Measurements from ENCODE around the gene CAMK1G.

The CAMK1G gene

DNA sequence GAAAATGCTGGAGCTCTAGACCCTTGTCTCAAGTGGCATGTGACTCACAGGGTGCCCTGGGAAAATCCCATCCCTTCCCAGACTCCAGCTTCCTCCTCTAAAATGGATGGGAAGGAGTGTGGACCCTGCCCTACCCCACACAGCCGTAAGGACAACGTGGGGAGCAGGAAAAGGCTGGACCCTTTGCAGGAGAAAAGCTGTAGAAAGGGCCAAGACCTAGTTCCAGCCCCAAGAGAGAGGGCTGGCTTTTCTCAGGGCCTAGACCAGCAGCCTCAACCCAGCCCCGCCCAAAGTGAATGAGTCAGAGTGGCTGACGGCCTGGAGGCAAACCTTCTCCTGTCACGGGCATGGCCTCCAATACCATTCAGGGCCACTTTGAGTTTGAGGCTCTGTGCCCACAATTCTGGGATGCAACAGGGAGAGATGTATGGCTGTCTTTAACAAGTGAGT is 67.6 kb downstream of the CAMK1G start:
- TF ChIP-seq, protein P1, sequence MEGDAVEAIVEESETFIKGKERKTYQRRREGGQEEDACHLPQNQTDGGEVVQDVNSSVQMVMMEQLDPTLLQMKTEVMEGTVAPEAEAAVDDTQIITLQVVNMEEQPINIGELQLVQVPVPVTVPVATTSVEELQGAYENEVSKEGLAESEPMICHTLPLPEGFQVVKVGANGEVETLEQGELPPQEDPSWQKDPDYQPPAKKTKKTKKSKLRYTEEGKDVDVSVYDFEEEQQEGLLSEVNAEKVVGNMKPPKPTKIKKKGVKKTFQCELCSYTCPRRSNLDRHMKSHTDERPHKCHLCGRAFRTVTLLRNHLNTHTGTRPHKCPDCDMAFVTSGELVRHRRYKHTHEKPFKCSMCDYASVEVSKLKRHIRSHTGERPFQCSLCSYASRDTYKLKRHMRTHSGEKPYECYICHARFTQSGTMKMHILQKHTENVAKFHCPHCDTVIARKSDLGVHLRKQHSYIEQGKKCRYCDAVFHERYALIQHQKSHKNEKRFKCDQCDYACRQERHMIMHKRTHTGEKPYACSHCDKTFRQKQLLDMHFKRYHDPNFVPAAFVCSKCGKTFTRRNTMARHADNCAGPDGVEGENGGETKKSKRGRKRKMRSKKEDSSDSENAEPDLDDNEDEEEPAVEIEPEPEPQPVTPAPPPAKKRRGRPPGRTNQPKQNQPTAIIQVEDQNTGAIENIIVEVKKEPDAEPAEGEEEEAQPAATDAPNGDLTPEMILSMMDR (IDR thresholded peaks at IDR 0.05; ENCODE audit: low read depth, low read length, missing control alignments): no peak
- H3K4me3 ChIP-seq (ENCODE audit: low read depth, low read length): no peak overlapping the region
- DNase-seq (ENCODE audit: low read depth): no peak

DNA sequence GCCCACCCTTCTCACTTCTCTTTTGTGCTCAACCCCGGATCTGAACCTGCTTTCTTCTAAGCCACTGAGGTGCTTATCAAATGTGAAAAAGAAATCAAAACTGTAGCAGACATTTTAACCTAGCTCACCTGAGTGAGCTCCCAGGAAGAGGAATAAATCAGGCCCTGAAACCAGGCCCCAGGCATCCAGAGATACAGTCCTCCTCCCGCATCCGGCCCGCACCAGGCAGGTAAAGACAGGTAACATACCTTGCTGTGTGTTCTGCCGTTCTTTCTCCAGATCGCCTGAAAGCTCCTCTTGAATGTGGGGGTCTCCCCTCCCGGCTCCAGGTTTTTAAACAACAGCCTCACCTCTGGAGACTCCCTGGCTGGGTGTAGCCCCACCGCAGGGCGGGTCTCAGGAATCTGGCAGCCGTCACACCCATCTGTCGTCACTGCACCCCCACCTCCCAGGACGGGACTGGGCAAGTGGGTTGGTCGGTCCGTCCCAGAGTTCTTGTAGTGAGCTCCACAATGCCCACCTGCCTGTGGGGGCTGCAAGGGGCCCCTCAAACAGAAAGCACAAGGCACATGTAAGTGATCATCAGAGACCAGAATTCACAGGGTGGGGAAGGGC is 68.7 kb downstream of the CAMK1G start, which contains the start of gene LAMB3:
Gene LAMB3, minus strand, starts transcription at position 305 of the 615 bp plus-strand sequence. CDS start 1,481 bp downstream, outside the sequence.
- DNase-seq (ENCODE audit: low read depth): no peak
- no peak within 1 kb of the TSS for H3K4me3 ChIP-seq (ENCODE audit: low read depth, low read length)

DNA sequence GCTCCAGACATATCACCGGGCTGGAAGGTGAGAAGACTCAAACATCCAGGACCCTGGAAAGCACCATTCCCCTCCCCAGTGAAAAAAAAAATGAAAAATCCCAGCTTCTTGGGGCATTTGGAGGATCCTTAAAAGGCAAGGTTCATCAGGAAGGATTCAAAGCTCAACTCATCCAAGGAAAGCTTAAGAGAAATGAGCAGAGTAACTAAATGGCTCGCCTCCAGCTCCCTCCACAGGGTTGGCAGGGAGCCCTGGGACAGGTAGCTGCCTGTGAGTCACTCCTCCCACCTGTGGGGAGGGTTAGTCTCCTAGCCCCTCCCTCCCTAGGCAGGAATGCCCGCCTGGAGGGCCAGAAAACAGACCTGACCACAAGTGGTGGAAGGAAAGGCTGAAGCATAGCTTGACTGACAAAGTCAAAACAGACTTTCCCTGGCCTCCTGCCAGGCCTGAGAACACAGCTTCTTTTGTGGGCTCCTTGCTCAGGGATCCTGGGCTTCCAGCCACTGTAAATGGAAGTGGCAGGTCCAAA is 69.4 kb downstream of the CAMK1G start:
- TF ChIP-seq, protein P1 (IDR thresholded peaks at IDR 0.05; ENCODE audit: low read depth, low read length, missing control alignments): no peak
- DNase-seq (ENCODE audit: low read depth): no peak
- H3K4me3 ChIP-seq (ENCODE audit: low read depth, low read length): no peak overlapping the region

More for the DNA sequence above, 68.7 kb downstream of the CAMK1G start, which contains the start of gene LAMB3:
- TF ChIP-seq, protein P1 (IDR thresholded peaks at IDR 0.05; ENCODE audit: low read depth, low read length, missing control alignments): no peak

DNA sequence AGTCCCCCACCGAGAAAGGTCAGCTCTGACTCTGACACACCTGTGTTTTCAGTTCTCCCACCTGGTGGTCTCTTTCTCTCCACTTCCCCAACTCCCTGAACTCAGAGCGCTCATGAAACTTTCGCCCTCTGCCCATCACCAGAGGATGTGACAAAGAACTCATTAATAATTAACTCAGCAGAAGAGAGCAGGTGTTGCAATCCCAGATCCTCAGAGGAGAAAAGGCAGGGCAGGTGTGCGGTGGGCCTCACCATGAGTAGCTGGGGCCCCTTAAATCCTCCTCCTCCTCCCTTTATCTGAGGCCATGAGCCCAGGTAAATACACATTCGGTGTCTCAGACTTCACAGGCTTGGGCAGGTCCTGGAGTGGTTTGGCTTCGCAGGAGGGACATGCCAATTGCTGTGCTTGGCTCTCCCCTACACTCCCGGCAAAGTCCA is 70.4 kb downstream of the CAMK1G start:
- DNase-seq (ENCODE audit: low read depth): no peak
- TF ChIP-seq, protein P1 (IDR thresholded peaks at IDR 0.05; ENCODE audit: low read depth, low read length, missing control alignments): no peak
- no peak overlapping the region for H3K4me3 ChIP-seq (ENCODE audit: low read depth, low read length)

DNA sequence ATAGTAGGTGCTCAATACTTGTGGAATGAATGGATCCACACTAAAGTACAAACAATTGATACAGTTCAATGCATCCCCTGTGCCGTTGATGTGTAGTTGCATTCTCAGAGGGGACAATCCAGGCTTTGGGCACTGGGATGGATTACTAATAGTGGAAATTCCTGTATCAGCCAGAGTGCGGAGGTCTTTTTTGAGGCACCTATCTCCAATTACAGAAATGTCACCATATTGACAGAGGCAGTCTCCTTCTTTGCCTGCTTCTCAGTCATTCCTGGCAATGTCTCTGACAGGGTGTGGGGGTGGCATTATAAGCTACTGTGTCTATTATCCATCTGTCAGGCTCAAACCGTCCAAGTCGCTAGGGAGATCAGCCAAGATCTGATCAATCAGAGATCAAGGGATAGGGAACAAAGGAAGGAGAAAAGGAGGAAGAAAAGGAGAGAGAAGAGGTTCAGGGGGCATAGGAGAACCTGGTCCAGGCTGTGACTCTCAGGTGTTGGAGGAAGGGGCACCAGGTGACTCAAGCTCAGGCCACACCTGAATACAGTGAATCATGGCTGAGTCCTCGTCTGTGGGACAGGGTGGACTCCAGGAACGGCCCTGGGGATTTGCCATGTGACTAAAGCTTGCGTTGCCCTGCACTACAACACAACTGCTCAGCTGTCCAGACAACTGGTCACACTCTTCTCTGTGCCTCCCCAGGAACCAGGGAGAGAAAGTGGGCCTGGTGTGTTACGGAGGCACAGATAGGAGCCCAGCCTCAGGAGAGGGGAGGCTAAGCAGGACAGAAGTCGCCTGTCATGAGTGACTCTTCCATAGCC is 72.1 kb downstream of the CAMK1G start:
- DNase-seq (ENCODE audit: low read depth): no peak
- H3K4me3 ChIP-seq (ENCODE audit: low read depth, low read length): no peak overlapping the region
- TF ChIP-seq, protein P1 (IDR thresholded peaks at IDR 0.05; ENCODE audit: low read depth, low read length, missing control alignments): no peak

DNA sequence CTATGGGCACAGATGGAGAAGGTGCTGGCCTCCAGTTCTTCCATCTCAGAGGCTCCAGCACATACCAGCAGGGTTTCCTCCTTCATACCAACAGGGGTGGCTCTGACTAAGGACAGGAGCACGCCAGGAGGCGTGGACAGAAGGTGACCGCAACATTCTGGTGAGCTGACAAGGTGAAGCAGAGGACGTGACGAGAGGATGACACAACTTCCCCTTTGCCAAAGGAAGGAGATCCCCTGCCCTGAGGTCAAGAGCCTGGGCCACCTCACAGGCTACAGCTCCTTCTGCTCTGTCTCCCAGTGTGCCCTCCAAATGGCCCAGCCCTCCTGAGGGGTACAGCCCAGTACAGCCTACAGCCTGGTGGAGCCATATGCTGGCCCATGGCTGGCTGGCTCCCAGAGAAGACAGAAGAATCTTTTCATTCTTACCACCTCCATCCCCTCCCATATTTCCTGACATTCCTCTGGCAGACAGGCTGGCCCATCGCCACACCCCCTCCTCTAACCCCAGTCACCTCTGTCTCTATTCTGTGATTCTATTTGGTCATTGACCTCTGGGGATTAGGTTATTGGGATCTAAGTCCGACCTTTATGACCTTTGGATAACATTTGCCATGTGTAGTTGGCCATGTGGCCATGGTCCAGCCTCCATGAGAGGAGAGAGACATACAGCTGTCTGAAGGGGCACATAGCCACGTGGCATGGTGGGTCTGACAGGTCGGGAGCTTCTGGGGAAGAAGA is 73.8 kb downstream of the CAMK1G start:
- no peak for DNase-seq (ENCODE audit: low read depth)
- TF ChIP-seq, protein P1 (IDR thresholded peaks at IDR 0.05; ENCODE audit: low read depth, low read length, missing control alignments): no peak
- H3K4me3 ChIP-seq (ENCODE audit: low read depth, low read length): no peak overlapping the region
